GM12873 (cell line): Measurements from ENCODE around the gene MUC5B.

Source experiments
- CTCF ChIP-seq: IDR thresholded peaks from 2 replicates; pipeline ENCODE4 v1.5.1; 2012; ENCODE audit warnings: low read depth, mild to moderate bottlenecking, moderate library complexity, low read length, control low read depth; ENCODE audit not compliant: insufficient read depth; ENCODE audit errors: missing control alignments

Gene MUC5B

GRCh38 chr11:1222491-1223345 is at the start of gene MUC5B:
Gene MUC5B, plus strand, starts transcription at chr11:1223066. Its CDS starts 58 bp downstream, at chr11:1223124.
- no peak for TF ChIP-seq CTCF

GRCh38 chr11:1174441-1175370 is 48.2 kb upstream of the MUC5B start:
- no peak for TF ChIP-seq CTCF

GRCh38 chr11:1175461-1176223 is 47.2 kb upstream of the MUC5B start:
- TF ChIP-seq CTCF, result no peak

- TF ChIP-seq CTCF, result no peak
Observed at GRCh38 chr11:1176224-1177019, 46.4 kb upstream of the MUC5B start.

GRCh38 chr11:1177020-1177770 is 45.7 kb upstream of the MUC5B start:
- no peak for TF ChIP-seq CTCF

GRCh38 chr11:1177771-1178090 is 45.1 kb upstream of the MUC5B start:
- TF ChIP-seq CTCF, result no peak
